Endodermal cell (in vitro differentiated cells): ENCODE measurements around the gene CDC20. TPM values are rescaled to one million over a fixed set of nuclear protein-coding genes. Genes with fewer than 3 reads are reported as not detected.

Source experiments
- DNase-seq: peaks from one replicate; pipeline ENCODE4 v3.0.0-alpha.2; 2017
- H3K27ac ChIP-seq: 2 replicates; pipeline ENCODE4 v1.5.1; 2013; ENCODE audit warnings: mild to moderate bottlenecking, low read depth, low read length, moderate library complexity
- H3K27me3 ChIP-seq: 2 replicates; pipeline ENCODE4 v1.6.1; 2013; ENCODE audit warnings: mild to moderate bottlenecking, low read length, moderate library complexity; ENCODE audit not compliant: insufficient read depth, control insufficient read depth, poor library complexity, severe bottlenecking
- H3K36me3 ChIP-seq: 2 replicates; pipeline ENCODE4 v1.7.0; 2013; ENCODE audit warnings: mild to moderate bottlenecking, low read length, moderate library complexity; ENCODE audit not compliant: control insufficient read depth, insufficient read depth
- H3K4me1 ChIP-seq: one replicate; pipeline ENCODE4 v1.7.0; 2013; ENCODE audit warnings: low read length; ENCODE audit not compliant: control insufficient read depth, insufficient read depth
- H3K4me3 ChIP-seq: 2 replicates; pipeline ENCODE4 v1.5.1; 2013; ENCODE audit warnings: mild to moderate bottlenecking, low read length, moderate library complexity
- H3K9ac ChIP-seq: 2 replicates; pipeline ENCODE4 v1.6.1; 2013; ENCODE audit warnings: mild to moderate bottlenecking, low read length, moderate library complexity; ENCODE audit not compliant: poor library complexity, severe bottlenecking; ENCODE audit errors: extremely low read depth
- H3K9me3 ChIP-seq: 2 replicates; pipeline ENCODE4 v1.6.1; 2013; ENCODE audit warnings: mild to moderate bottlenecking, low read length, moderate library complexity; ENCODE audit not compliant: control insufficient read depth
- H3K27ac Mint-ChIP-seq: 2 replicates; pipeline ENCODE4 v1.8.0; 2020; ENCODE audit warnings: mixed read lengths
- H3K27me3 Mint-ChIP-seq: 2 replicates; pipeline ENCODE4 v1.8.0; 2021; ENCODE audit warnings: mild to moderate bottlenecking, mixed read lengths; ENCODE audit not compliant: insufficient read depth
- H3K36me3 Mint-ChIP-seq: 2 replicates; pipeline ENCODE4 v1.8.0; 2020; ENCODE audit warnings: low read depth, mixed read lengths
- H3K4me1 Mint-ChIP-seq: 2 replicates; pipeline ENCODE4 v1.8.0; 2020; ENCODE audit warnings: mixed read lengths
- H3K4me3 Mint-ChIP-seq: 2 replicates; pipeline ENCODE4 v1.8.0; 2020; ENCODE audit warnings: mild to moderate bottlenecking, moderate library complexity, mixed read lengths
- H3K9me3 Mint-ChIP-seq: 2 replicates; pipeline ENCODE4 v1.8.0; 2020; ENCODE audit warnings: mild to moderate bottlenecking, mixed read lengths
- WGBS, 2 experiments: methylation state at CpG; one replicate each; pipeline versions ENCODE4 v1.1.5 to v1.1.7; 2013; ENCODE audit warnings: missing lambda C conversion rate in 2 of 2, mixed read lengths in 1 of 2; ENCODE audit not compliant: insufficient coverage in 1 of 2, insufficient read length in 1 of 2; 5-methylcytosine and 5-hydroxymethylcytosine counted together
- total RNA-seq, 2 donors: library from RNA; stranded (reverse); fragmentation: NEBNext Ultra II Directional in 1 of 2; extraction: Animal tissue kit (Norgen Biotek cat#: 25700) in 1 of 2; gene quantifications; 2 replicates in 1 of 2; 3 replicates in 1 of 2; pipeline ENCODE4 v1.2.1, GENCODE V29; 2021
- TF ChIP-seq, protein P1 (sequence below): fragments of 200-600 bp; sonication (generic); conservative IDR thresholded peaks from 2 replicates; pipeline ENCODE4 v1.5.0; 2021; ENCODE audit warnings: antibody characterized with exemption, mild to moderate bottlenecking

CDC20 gene
- total RNA-seq, 2 donors from 2014 or later, result 126 to 149 TPM

- Mint-ChIP-seq H3K4me3 (no peak overlapping the region), H3K27ac (no peak overlapping the region), H3K9me3 (no peaks in the 10 kb centered on the region), H3K36me3 (peaks cover 39% of the 10 kb centered on the region), H3K27me3 (no peaks in the 10 kb centered on the region), H3K4me1 (peaks cover 8% of the 10 kb centered on the region)
- Histone ChIP-seq H3K27ac (no peak overlapping the region), H3K9ac (no peak overlapping the region), H3K9me3 (no peaks in the 10 kb centered on the region), H3K27me3 (no peaks in the 10 kb centered on the region), H3K4me1 (peaks cover 5% of the 10 kb centered on the region), H3K4me3 (peak overlapping the region; percentile 14), H3K36me3 (peaks cover 29% of the 10 kb centered on the region)
- TF ChIP-seq, protein P1, sequence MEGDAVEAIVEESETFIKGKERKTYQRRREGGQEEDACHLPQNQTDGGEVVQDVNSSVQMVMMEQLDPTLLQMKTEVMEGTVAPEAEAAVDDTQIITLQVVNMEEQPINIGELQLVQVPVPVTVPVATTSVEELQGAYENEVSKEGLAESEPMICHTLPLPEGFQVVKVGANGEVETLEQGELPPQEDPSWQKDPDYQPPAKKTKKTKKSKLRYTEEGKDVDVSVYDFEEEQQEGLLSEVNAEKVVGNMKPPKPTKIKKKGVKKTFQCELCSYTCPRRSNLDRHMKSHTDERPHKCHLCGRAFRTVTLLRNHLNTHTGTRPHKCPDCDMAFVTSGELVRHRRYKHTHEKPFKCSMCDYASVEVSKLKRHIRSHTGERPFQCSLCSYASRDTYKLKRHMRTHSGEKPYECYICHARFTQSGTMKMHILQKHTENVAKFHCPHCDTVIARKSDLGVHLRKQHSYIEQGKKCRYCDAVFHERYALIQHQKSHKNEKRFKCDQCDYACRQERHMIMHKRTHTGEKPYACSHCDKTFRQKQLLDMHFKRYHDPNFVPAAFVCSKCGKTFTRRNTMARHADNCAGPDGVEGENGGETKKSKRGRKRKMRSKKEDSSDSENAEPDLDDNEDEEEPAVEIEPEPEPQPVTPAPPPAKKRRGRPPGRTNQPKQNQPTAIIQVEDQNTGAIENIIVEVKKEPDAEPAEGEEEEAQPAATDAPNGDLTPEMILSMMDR, result no peak
- 93 to 97% methylated on average over 5 to 6 of the region's 6 CpGs for WGBS, 2 experiments
- DNase-seq, result no peak
Measured at GRCh38 chr1:43402089-43402865, 43.5 kb downstream of the CDC20 start.

GRCh38 chr1:43404353-43404752 is 45.6 kb downstream of the CDC20 start:
- WGBS, 2 experiments, result 97 to 100% methylated on average over 6 of the region's 6 CpGs
- H3K9me3 Mint-ChIP-seq, result no peaks in the 10 kb centered on the region
- Histone ChIP-seq H3K9ac (no peak overlapping the region), H3K27me3 (no peaks in the 10 kb centered on the region), H3K9me3 (no peaks in the 10 kb centered on the region), H3K36me3 (peaks cover 40% of the 10 kb centered on the region), H3K4me3 (no peak overlapping the region), H3K27ac (no peak overlapping the region), H3K4me1 (peaks cover 5% of the 10 kb centered on the region)
- H3K4me1 Mint-ChIP-seq, result peaks cover 8% of the 10 kb centered on the region
- H3K27ac Mint-ChIP-seq, result peak overlapping the region; percentile 23
- TF ChIP-seq, protein P1, result no peak
- no peaks in the 10 kb centered on the region for H3K27me3 Mint-ChIP-seq
- no peak for DNase-seq
- H3K4me3 Mint-ChIP-seq, result no peak overlapping the region
- peaks cover 44% of the 10 kb centered on the region for H3K36me3 Mint-ChIP-seq

DNA sequence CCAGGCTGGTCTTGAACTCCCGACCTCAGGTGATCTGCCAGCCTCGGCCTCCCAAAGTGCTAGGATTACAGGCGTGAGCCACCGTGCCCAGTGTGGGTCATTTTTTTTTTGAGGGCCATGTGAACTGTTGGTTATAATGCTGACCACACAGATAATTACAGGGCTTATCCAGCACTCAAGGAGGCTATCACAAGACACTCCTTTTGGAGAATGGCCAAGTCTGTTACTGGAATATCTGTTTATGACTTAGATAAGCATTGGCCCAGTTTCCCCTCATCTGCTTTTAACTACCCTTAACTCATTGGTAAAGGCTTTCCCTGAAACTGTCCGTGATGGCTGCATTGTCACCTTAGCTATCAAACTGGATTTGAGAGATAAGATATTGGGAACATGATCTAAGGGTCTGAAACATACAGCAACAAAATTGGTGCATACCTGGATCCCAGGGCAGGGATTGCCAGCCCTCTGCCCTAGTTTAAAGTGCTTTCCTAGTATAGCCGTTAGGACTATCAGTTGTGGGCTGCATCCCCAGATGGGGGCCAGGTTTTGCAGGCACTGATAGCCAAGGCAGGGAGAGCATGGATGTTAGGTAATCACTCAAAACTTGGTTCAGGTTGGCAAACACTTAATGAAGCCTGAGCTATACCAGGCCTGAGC is 46.6 kb downstream of the CDC20 start:
- H3K4me3 Mint-ChIP-seq, result no peak overlapping the region

More for the DNA sequence above, 46.6 kb downstream of the CDC20 start:
- 97 to 100% methylated on average over 3 to 6 of the region's 6 CpGs for whole genome bisulfite sequencing, 2 experiments
- peaks cover 50% of the 10 kb centered on the region for H3K36me3 Mint-ChIP-seq
- no peak for DNase-seq
- Histone ChIP-seq H3K4me3 (no peak overlapping the region), H3K9ac (no peak overlapping the region), H3K27ac (no peak overlapping the region), H3K4me1 (peaks cover 5% of the 10 kb centered on the region), H3K27me3 (no peaks in the 10 kb centered on the region), H3K36me3 (peaks cover 40% of the 10 kb centered on the region), H3K9me3 (no peaks in the 10 kb centered on the region)
- no peaks in the 10 kb centered on the region for H3K27me3 Mint-ChIP-seq
- peaks cover 8% of the 10 kb centered on the region for H3K4me1 Mint-ChIP-seq
- H3K9me3 Mint-ChIP-seq, result no peaks in the 10 kb centered on the region
- TF ChIP-seq, protein P1, result no peak
- no peak overlapping the region for H3K27ac Mint-ChIP-seq
